ENCODE measurements around the gene DNAJC5G.
A peak's percentile ranks its signal among the peaks of the same experiment; 100 is the strongest.

The DNAJC5G gene, protein sequence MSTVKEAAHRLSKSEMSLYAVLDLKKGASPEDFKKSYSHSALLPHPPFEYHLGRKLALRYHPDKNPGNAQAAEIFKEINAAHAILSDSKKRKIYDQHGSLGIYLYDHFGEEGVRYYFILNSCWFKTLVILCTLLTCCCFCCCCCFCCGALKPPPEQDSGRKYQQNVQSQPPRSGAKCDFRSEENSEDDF

DNA sequence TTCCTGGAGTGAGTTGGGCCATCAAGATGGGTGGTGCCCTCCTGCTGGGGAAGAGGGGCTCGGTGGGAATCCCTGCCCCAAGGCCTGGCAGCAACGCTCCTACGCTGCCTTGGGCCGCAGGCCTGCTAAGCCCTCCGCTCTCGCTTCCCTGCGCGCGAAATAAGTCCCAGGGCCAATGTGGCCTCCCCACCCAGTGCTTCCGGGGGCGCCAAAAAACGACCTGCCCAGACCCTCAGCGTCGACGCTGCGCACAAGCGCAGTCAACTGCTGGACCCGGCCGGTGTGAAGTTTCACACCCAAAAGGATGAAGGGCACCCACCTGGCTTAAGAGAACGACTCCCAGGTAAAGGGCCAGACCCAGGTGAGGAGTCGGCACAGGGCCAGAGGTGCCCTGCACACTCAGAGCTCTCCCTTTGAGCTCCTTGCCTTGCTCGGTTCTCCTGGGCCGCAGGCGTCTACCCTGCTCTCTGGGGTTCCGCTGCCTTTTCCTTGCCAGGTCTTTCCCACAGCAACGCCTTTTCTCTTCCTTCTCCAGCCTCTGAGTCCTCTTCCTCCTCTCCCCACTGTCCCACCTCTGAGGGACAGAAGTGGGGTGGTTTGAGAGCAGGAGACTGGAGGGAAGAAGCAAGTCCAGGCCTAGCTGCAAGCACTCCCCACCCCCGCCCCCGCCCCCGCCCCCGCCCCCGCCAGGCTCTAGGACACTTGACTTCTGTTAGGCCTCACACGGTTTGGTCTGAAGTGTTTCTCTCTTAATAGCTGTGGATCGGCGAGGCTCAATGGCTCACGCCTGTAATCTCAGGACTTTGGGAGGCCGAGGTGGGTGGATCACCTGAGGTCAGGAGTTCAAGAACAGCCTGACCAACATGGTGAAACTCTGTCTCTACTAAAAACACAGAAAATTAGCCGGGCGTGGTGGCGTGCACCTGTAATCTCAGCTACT, at the start of gene DNAJC5G:
TSS of gene DNAJC5G (plus strand) at position 223 of the 940 bp plus-strand sequence. CDS start 1,296 bp downstream, outside the sequence.
- DNase-seq, result no peak

DNA sequence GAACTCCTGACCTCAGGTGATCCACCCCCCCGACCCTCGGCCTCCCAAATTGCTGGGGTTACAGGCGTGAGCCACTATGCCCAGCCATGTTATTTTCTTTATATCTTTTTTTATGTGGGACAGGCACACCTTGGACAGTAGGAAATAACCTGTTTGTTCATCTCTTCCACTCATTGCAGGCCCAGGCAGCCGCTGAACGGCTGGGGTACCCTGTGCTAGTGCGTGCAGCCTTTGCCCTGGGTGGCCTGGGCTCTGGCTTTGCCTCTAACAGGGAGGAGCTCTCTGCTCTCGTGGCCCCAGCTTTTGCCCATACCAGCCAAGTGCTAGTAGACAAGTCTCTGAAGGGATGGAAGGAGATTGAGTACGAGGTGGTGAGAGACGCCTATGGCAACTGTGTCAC, 49.7 kb upstream of the DNAJC5G start:
- DNase-seq, result no peak

DNA sequence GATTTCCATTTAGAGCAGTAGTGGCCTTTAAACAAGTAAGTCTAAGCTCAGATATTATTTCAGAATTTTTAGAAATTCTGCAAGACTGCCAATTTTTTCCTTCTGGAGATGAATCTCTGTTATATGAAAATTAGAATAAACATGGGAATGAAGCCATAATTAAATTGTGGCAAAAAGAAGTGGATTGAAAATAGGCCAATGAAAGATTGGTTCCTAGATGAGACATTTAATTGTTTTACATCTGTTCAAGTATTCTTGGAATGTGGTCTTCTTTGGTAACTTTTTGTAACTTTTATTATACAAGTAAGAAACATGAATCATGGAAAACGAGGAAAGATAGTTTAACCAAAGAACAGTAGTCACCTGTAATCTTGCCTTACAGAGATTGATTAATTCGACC, 47.7 kb upstream of the DNAJC5G start:
- DNase-seq, result no peak

DNA sequence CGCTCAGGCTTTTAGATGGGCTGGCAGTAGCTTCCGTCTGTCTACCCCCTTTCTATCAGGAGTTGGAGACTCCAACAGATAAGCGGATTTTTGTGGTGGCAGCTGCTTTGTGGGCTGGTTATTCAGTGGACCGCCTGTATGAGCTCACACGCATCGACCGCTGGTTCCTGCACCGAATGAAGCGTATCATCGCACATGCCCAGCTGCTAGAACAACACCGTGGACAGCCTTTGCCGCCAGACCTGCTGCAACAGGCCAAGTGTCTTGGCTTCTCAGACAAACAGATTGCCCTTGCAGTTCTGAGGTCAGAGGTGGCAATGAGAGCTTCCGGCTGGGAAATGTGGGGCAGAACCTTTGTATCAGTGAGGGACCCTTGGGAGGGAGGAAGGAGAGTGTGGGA, 43.3 kb upstream of the DNAJC5G start:
- DNase-seq, result no peak

DNA sequence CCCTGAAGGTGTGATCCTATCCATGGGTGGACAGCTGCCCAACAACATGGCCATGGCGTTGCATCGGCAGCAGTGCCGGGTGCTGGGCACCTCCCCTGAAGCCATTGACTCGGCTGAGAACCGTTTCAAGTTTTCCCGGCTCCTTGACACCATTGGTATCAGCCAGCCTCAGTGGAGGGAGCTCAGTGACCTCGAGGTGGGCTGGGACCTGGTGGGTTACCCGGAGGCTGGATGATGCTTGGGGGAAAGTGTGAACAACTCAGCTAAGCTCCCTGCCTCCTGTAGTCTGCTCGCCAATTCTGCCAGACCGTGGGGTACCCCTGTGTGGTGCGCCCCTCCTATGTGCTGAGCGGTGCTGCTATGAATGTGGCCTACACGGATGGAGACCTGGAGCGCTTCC, 41.9 kb upstream of the DNAJC5G start:
- DNase-seq, result no peak

DNA sequence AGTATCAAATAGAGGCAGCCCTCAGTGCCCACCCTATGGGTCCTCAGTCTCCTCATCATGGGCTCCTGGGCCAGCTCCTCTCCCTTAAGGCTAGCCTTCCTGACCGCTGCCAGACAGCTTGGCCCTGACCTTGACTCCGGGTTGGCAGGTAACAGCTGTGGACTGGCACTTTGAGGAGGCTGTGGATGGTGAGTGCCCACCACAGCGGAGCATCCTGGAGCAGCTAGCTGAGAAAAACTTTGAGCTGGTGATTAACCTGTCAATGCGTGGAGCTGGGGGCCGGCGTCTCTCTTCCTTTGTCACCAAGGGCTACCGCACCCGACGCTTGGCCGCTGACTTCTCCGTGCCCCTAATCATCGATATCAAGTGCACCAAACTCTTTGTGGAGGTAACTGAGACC, 39.1 kb upstream of the DNAJC5G start:
- DNase-seq, result no peak

DNA sequence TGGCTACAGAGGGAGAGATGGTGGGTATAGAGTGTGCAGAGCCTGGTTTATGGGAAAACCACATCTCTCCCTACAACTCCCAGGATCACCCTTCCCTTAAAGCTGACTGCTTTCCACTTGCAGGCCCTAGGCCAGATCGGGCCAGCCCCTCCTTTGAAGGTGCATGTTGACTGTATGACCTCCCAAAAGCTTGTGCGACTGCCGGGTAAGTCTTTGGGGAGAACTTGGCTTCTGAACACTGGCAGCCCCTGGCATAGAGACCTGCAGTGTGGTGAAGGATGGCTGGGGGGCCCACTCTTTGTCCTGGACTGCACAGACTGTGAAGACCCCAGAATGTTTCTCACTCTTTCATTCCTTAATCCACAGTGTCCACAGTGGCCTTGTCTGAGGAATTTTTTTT, 38.6 kb upstream of the DNAJC5G start:
- DNase-seq, result no peak

DNA sequence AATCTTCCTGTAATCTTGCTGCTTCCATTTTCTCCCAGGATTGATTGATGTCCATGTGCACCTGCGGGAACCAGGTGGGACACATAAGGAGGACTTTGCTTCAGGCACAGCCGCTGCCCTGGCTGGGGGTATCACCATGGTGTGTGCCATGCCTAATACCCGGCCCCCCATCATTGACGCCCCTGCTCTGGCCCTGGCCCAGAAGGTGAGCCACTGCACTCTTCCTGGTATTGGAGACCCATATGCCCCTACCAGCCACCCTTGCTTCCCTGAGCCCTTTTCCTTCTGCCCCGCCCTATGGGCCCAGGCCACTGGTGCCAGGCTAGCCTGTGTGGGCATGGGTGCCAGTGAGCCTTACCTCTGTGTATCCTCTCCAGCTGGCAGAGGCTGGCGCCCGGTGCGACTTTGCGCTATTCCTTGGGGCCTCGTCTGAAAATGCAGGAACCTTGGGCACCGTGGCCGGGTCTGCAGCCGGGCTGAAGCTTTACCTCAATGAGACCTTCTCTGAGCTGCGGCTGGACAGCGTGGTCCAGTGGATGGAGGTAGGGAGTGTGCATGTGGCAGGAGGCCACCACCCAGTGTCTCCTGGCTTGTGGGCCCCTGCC, 37.8 kb upstream of the DNAJC5G start:
- DNase-seq, result no peak

DNA sequence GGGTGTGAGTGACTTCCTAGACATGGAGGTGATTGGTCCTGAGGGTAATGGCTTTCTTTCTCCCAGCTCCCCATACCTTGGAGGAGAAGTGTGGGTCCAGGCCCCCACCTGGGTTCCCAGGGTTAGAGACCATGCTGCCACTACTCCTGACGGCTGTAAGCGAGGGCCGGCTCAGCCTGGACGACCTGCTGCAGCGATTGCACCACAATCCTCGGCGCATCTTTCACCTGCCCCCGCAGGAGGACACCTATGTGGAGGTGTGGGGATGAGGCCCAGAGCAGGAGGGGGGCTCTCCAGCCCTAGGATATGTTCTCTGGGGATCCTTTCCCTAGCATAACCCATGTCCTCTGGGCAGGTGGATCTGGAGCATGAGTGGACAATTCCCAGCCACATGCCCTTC, 36.3 kb upstream of the DNAJC5G start:
- DNase-seq, result no peak

DNA sequence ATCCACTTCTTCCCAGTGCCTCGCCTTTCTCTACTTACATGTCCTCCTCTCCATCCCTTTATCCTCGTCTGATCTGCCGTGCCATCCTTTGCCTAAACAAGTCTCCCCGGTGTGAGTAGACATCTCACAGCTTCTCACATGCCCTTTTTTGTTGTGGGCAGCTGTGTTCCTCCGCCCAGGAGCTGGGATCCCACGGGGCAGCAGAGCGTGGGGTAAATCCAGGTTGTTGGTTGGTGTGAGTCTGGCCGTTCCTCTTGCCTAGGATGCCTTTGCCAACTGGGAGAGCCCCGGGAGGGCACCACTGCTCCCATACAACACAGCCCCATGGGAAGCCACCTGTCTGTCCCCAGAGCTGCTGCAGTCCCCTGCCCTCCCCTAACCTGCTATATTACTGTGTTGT, 34.8 kb upstream of the DNAJC5G start:
- no peak for DNase-seq

DNA sequence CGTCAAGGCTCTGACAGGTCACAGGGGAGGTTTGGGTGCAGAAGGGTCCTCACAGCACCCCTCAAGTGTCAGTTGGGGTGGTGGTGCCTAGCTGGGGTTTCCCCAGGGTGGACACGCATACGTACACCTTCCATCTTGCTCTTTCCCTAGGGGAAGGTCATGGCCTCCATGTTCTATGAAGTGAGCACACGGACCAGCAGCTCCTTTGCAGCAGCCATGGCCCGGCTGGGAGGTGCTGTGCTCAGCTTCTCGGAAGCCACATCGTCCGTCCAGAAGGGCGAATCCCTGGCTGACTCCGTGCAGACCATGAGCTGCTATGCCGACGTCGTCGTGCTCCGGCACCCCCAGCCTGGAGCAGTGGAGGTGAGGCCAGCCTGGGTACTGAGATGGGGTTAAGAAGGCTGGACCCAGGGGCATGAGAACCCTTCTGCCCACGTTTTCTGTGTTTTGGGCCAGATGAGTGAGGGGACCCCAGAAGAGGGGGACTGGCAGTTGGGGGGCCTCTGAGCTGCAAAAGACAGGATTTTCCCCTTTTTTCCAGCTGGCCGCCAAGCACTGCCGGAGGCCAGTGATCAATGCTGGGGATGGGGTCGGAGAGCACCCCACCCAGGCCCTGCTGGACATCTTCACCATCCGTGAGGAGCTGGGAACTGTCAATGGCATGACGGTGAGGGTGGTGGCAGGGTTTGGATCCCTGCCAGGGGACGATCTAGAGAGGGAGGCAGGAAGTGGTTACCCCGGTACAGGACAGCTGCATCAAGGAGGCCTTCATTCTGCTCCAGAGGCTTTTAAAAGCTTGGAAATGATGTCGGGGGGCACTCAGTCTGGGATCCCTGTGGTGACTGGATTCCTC, 33.2 kb upstream of the DNAJC5G start:
- DNase-seq, result no peak

DNA sequence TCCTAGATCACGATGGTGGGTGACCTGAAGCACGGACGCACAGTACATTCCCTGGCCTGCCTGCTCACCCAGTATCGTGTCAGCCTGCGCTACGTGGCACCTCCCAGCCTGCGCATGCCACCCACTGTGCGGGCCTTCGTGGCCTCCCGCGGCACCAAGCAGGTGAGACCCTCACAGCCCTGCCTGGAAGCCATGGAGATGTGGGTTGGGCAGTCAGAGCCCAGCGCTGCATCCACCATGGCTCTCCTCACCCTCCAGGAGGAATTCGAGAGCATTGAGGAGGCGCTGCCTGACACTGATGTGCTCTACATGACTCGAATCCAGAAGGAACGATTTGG, 32.6 kb upstream of the DNAJC5G start:
- no peak for DNase-seq

DNA sequence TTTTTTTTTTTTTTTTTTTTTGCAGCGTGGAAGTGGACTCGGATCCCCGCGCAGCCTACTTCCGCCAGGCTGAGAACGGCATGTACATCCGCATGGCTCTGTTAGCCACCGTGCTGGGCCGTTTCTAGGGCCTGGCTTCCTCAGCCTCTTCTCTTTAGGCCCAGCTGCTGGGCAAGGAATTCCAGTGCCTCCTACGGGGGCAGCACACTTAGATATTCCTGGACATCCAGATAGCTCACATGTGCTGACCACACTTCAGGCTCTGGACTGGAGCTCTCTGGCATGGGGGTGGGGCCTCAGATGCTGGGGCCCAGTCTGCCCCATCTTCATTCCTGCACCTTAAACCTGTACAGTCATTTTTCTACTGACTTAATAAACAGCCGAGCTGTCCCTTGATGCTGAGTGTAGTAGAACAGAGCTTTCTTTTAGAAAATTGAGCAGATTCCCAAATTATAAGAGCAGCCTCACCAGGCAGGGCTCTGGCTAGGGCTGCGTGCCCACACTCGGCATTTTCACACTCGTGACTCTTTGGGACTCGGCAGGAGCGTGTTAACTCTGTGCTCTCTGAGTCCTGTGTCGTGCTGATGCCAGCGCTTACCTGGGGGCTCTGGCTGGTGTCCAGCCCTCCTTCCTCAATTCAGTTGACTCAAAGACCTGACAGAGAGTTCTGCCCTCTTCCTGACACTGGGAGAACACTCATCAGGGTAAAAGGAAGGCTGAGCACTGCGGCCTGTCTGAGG, 31.7 kb upstream of the DNAJC5G start:
- DNase-seq, result no peak

DNA sequence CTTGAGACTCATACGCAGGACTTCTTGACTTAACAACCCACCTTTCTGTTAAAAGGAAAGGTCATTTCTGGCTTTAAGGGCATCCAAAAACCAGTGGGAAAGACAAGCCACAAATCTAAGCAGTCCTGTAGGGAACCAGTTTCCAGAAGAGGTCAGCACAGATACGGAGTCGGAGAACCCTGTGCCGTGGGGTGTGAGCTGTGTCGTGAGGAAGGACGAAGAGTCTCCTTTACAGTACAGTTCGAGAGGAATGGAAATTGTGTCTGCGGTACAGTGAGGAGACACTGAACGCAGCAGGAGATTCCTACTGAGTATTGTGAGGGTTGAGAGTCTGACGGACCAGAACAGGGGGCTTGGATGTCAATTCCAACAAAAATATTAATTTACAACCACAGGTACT, 30.1 kb upstream of the DNAJC5G start:
- DNase-seq, result no peak

DNA sequence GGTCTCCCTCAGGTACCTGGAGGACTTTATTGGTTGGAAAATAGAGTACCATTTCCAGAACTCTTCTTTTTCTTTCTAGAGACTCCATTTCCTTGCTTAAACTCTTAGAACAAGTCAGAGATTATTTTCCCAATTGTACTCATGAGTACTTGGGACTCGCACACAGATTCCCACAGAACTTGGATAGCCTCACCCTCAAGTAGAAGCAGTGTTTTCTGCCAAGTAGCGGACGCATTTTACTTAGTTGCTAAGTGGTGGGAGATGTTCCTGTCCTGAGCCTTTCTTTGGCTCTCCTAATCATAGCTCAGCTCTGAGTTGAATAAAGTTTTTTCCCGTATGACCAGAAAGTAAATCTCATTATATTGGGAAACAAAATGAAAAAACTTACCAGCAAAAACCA, 29.6 kb upstream of the DNAJC5G start:
- no peak for DNase-seq

DNA sequence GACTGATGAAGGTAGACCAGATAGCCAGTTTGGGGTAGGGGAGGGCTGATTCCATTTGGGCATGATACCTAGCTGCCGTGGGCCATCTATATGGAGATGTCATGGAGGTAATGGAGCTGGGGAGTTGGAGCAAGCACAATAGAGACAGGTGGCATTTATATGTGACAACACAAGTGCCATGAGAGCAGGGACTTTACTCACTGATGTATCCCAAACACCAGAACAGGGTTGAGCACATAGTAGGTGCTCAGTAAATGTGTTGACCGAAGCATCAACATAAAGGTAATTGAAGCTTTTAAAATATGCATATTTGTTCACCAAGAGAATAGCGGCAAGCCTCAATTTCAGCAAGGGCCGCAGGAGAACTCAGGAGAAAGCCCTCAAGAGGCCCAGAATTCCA, 27.3 kb upstream of the DNAJC5G start:
- DNase-seq, result no peak

DNA sequence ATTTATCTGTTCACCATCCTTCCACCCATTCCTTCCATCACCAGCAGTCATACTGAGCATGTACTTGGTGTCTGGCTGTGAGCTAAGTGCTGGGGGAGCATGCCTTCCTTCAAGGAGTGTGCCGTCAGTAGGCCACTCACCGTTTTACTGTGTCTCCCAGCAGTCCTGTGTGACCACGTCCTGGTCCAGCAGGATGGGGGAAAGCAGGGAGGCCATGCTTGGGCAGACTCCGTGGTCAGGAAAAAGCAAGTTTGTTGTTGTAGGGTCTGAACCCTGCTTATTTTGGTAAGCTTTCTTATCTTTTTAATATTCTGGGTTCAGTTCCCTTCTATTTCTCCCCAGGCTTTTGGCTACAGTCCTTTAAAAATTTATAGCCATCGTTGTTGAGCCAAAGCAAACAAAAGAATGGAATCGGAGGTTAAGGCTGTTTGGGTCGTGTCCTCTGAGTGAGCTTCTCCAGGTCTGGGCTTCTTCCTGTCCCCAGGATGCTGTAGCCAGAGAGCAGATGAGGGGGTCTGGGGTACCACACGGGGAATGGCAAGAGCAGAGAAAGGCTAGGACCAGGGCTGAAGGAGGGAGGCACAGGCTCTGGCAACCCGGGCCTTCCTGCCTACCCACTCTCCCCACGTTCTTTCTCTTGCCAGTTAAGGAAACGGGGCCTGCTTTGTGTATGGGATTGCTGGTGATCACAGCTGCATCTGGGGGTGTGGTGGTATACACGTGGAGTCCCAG, 25.9 kb upstream of the DNAJC5G start:
- DNase-seq, result no peak

DNA sequence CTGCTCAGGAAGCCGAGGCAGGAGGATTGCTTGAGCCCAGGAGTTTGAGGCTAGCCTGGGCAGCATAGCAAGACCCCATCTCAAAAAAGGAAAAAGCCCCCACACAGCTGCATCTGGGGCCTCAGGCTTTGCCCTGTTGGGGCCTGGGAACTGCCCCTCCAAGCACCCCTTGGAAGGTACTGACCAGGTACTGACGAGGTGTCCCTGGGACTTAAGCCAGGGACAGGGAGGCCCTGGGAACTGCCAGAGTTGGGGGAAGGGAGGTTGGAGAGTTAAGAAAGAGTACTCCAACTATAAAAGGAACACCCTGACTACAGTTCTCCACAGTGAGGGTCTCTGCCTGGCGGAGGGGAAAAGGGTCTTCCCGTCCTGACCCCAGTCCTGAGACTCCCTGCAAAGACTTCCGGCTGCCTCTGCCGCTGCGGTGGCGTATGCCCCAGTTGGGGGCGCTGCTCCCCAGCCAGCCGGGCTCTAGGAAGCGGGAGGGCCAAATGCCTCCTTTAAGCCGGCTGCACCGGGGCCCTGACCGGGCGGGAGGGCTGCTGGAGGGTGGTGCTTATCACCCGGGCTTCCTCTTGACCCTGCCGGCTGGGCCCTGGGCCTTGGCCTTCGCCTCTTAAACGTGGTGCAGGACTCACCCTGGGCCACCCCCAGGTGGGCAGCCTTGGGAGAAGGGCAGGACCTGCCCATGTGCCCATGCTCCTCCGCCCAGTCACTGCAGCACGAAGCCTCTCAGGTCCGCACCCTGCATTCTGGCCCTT, 25.2 kb upstream of the DNAJC5G start:
- DNase-seq, result peak in 1 of 4 experiments; percentile 41

DNA sequence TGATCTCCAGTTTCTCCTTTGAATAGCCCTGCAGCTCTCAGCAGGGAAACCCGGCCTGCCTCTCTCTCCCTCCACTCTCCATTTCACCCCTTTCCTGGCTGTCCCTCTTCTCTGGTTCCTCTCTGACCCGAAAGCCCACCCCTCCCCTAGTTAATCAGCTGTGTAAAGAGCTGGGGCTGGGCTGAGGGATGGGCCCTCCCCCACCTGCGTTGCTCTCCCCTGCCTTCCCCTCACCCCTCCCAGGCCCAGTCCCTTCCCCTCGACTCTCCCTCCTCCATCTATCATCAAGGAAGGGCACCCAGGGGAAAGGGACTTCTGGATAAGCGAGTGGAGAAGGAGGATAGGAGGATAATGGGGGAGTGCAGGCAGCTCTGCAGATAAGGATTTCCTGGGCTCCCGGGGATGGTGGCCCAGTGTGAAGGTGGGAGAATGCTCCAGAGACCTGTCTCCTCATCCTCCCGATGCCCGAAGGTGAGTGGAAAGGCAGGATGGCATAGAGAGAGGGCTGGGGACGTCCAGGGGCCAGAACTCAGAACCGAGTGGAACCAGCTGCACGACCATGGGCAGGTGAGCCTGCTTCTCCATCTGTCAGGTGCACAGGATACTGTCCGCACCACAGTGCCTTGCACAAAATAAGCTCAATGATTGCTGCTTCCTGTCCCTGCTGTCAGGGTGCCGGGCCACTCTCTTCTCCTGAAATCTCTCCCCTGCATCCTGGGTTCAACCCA, 24.4 kb upstream of the DNAJC5G start:
- no peak for DNase-seq

DNA sequence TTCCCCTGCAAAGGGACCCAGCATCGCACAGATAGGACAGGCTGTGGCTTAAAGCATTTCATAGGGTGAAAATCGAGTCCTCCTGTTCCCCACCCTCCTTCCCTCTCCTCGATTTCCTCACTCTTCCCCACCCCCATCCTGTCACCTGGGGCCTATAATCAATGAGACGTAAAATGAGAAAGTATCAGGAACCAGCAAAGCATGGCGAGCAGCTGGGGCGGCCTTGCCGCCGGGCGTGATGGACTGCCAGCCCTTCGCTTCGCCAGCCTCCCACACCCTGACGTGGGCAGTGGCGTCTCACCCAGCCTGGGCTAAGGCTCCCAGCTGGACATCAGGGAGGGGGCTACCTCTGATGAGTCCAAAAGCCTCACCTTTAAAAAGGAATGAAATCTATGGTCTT, 23.5 kb upstream of the DNAJC5G start:
- DNase-seq, result no peak

Measured in activated naive CD4-positive, alpha-beta T cell (primary cell).